Stimulated activated naive CD4-positive, alpha-beta T cell treated with Interleukin-2 at 50 U/mL for 16 hours (primary cell): ENCODE data around the gene CEP164.
"Not testable (repeated sequence)": the region's sequence is repeated elsewhere in the genome, so short reads cannot be mapped to it uniquely, and the experiment has no call there.

Experiments used
- DNase-seq: peaks from one replicate; lab custom pipeline; 2025; lab: John Stamatoyannopoulos, UW

Gene CEP164

GRCh38 chr11:117442049-117442868 is 114.6 kb downstream of the CEP164 start:
- no peak for DNase-seq

- DNase-seq: no peak
Measured at GRCh38 chr11:117442869-117443239, 115.2 kb downstream of the CEP164 start.

GRCh38 chr11:117443266-117444186 is 115.9 kb downstream of the CEP164 start:
- DNase-seq: no peak

GRCh38 chr11:117444256-117444655 is 116.6 kb downstream of the CEP164 start:
- no peak for DNase-seq

- no peak for DNase-seq
Measured at GRCh38 chr11:117444711-117445658, 117.3 kb downstream of the CEP164 start.

- DNase-seq: no peak
Measured at GRCh38 chr11:117449111-117449693, 121.5 kb downstream of the CEP164 start.

- DNase-seq: no peak
Measured at GRCh38 chr11:117453886-117454563, 126.4 kb downstream of the CEP164 start.

GRCh38 chr11:117454564-117454917 is 126.9 kb downstream of the CEP164 start:
- no peak for DNase-seq

- peak; percentile 30 for DNase-seq
Measured at GRCh38 chr11:117456027-117456720, 128.5 kb downstream of the CEP164 start.

- DNase-seq: not testable (repeated sequence)
Measured at GRCh38 chr11:117456721-117457029, 129.0 kb downstream of the CEP164 start.

GRCh38 chr11:117457031-117457785 is 129.6 kb downstream of the CEP164 start:
- DNase-seq: no peak

- no peak for DNase-seq
Measured at GRCh38 chr11:117457835-117458234, 130.2 kb downstream of the CEP164 start.

- peak; percentile 39 for DNase-seq
Measured at GRCh38 chr11:117458275-117459122, 130.8 kb downstream of the CEP164 start.

- no peak for DNase-seq
Measured at GRCh38 chr11:117459123-117459978, 131.7 kb downstream of the CEP164 start.

- no peak for DNase-seq
Measured at GRCh38 chr11:117459979-117460300, 132.3 kb downstream of the CEP164 start.

- no peak for DNase-seq
Measured at GRCh38 chr11:117461396-117462182, 133.9 kb downstream of the CEP164 start.

- no peak for DNase-seq
Measured at GRCh38 chr11:117462183-117462863, 134.7 kb downstream of the CEP164 start.
